SJSA1 (cell line): ENCODE results near the gene CHRND. TPM values are rescaled to one million over a fixed set of nuclear protein-coding genes. Genes with fewer than 3 reads are reported as not detected.
"Not testable (repeated sequence)": the region's sequence is repeated elsewhere in the genome, so short reads cannot be mapped to it uniquely, and the experiment has no call there.

ENCODE experiments used
- DNase-seq, 2 experiments: peaks; one replicate each; pipeline ENCODE4 v3.0.0-alpha.2; 2015 to 2020; ENCODE audit warnings: low spot score in 2 of 2, low read depth in 1 of 2
- H3K27ac ChIP-seq: fragments of 250-450 bp; sonication (Bioruptor Pico); 2 replicates; pipeline ENCODE4 v1.5.1; 2020; ENCODE audit warnings: mild to moderate bottlenecking, moderate library complexity
- H3K27me3 ChIP-seq: fragments of 250-450 bp; sonication (Bioruptor Pico); replicated peaks from 2 replicates; pipeline ENCODE4 v1.5.1; 2020; ENCODE audit warnings: mild to moderate bottlenecking, moderate library complexity
- H3K36me3 ChIP-seq: fragments of 250-450 bp; sonication (Bioruptor Pico); 2 replicates; pipeline ENCODE4 v1.5.1; 2020; ENCODE audit warnings: mild to moderate bottlenecking
- H3K4me1 ChIP-seq: fragments of 250-450 bp; sonication (Bioruptor Pico); replicated peaks from 2 replicates; pipeline ENCODE4 v1.6.1; 2021; ENCODE audit warnings: mild to moderate bottlenecking
- H3K4me3 ChIP-seq: fragments of 250-450 bp; sonication (Bioruptor Pico); 2 replicates; pipeline ENCODE4 v1.5.1; 2020; ENCODE audit warnings: mild to moderate bottlenecking
- H3K9me3 ChIP-seq: fragments of 250-450 bp; sonication (Bioruptor Pico); replicated peaks from 2 replicates; pipeline ENCODE4 v1.5.1; 2020; ENCODE audit warnings: mild to moderate bottlenecking
- total RNA-seq: library from RNA; depleted of rRNA; stranded (reverse); fragments of >200 nt; shearing (Covaris generic); gene quantifications from 2 replicates; pipeline ENCODE4 v1.2.3, GENCODE V29; 2014

CHRND gene
- total RNA-seq, 1 experiment from 2014 or later = not detected

DNA sequence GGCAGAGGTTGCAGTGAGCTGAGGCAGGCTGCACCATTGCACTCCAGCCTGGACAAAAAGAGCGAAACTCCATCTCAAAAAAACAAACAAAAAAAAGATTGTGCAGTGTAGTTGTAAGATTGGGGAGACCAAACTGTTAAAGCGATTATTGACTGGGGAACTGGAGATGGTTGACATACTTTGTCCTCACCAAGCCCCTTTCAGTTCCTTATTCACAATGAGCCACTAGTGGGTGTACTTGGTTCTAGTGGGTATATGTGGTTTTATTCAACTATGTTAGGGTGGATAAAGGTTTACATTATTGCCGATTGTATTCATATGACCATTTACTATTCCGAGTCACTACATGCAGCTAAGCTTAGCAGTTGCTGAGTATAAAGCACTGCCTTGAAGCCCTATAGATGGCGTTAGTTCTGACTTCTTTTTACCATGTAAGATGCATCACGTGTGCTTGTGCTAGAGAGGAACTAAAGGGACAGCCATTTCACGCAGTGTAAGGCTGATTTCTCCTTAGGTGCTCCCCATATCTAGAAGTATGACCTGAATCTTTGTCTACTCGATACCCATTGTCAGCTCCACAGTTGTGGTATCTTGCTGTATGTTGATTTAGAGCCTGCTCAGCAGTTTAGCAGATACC lies 36.7 kb downstream of the CHRND start:
- no peaks in the 10 kb centered on the region for H3K9me3 ChIP-seq
- H3K36me3 ChIP-seq = peaks cover 93% of the 10 kb centered on the region
- H3K4me3 ChIP-seq = no peak overlapping the region
- H3K4me1 ChIP-seq = peaks cover 5% of the 10 kb centered on the region
- H3K27me3 ChIP-seq = no peaks in the 10 kb centered on the region
- no peak for DNase-seq
- H3K27ac ChIP-seq = no peak overlapping the region

DNA sequence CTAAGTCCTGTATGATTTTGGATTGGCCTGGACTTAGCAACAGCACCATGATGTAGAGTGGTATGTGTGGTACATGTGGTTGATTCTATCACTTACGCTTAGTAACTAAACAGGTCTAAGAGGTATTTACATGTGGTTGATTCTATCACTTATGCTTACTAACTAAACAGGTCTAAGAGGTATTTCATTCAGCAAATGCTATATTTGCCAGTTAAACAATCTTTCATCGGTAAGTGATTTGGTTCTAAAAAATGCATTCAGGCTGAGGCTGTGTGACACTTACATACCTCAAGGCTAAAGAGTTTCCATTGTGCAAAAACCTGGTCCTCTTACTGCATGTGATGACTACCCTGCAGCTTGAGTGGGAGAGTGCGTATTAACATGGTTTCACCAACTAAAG lies 37.6 kb downstream of the CHRND start:
- no peaks in the 10 kb centered on the region for H3K9me3 ChIP-seq
- H3K4me3 ChIP-seq = no peak overlapping the region
- peaks cover 14% of the 10 kb centered on the region for H3K4me1 ChIP-seq
- no peak overlapping the region for H3K27ac ChIP-seq
- H3K27me3 ChIP-seq = no peaks in the 10 kb centered on the region
- DNase-seq = no peak
- peaks cover 93% of the 10 kb centered on the region for H3K36me3 ChIP-seq

DNA sequence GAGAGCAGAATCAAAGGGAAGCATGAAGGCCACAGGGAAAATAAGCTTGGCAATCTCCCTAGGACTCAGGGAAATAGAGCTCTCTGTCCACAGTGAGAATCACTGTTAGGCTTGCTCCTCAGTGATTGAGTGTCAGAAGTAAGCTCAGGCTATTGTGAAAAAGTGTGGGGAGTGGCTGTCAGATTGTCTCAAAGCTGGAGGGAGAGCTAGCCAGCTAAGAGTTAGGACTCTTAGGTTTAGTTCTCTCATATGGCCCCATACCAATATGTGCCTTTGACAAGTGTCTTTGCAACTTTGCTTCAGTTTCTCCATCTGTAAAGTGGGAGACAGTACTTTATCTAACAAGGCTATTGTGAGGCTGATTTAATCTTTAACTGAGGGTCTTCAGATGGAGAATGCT lies 41.8 kb downstream of the CHRND start:
- H3K4me3 ChIP-seq = no peak overlapping the region
- H3K36me3 ChIP-seq = peaks cover 88% of the 10 kb centered on the region
- H3K4me1 ChIP-seq = peaks cover 15% of the 10 kb centered on the region
- no peaks in the 10 kb centered on the region for H3K9me3 ChIP-seq
- no peaks in the 10 kb centered on the region for H3K27me3 ChIP-seq
- DNase-seq = no peak
- H3K27ac ChIP-seq = peak overlapping the region; percentile 79

DNA sequence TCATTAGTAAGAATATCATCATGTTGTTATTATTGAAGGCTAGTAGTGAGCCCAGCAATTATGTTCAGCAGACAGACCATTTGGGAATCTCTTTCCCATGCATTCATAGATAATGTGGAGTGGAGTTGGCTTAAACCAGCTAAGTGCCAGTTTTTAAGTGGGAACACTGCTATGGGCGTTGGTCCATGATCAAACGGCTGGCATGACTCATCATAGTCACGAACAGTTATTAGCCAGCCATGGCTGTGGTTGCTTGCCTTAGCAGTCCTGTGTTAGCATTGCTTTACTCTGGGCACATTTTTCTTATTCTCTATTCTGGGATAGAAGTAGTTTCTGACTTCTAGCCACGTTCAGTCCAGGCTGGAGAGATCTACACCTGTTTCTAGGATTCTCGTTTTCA lies 42.2 kb downstream of the CHRND start:
- Histone ChIP-seq H3K9me3 (no peaks in the 10 kb centered on the region), H3K4me1 (peaks cover 15% of the 10 kb centered on the region), H3K27ac (peak overlapping the region; percentile 79), H3K27me3 (no peaks in the 10 kb centered on the region), H3K4me3 (no peak overlapping the region), H3K36me3 (peaks cover 88% of the 10 kb centered on the region)
- peak; percentile 58 to 82 for DNase-seq

DNA sequence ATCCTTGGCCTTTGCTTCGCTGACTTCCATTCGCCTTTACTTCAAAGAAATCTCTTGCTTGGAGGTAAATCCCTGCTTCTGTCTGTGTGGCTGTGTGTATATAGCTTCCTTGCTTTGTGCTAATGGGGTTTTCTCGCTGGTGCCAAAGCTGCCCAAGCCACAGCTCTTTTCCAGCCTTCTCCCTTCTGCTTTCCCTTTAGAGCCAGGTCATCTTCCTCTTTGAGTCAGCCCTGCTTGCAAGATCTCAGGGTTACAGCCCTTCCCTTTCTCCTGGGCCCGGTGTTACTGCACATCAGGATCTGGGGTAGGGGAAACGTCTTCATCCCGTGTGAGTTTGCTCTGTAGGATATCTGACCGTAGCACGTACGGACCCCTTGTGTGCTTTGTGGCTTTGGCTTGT lies 43.6 kb downstream of the CHRND start:
- no peak overlapping the region for H3K27ac ChIP-seq

DNA sequence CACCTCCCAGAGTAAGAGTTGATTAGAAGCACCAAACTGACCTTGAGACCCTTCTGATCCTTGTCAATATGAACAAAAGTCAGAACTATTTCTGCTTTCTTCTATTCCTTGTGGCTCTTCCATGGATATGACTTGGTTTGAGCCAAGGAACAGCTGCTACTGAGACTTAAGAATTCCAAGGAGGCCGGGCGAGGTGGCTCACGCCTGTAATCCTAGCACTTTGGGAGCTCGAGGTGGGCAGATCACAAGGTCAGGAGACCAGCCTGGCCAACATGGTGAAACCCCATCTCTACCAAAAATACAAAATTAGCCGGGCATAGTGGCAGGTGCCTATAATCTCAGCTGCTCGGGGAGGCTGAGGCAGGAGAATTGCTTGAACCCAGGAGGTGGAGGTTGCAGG lies 44.5 kb downstream of the CHRND start:
- H3K9me3 ChIP-seq, H3K27ac ChIP-seq, H3K4me3 ChIP-seq, H3K27me3 ChIP-seq, DNase-seq: not testable (repeated sequence)
- Histone ChIP-seq H3K36me3 (peaks cover 83% of the 10 kb centered on the region), H3K4me1 (peaks cover 15% of the 10 kb centered on the region)

More for the DNA sequence above, 43.6 kb downstream of the CHRND start:
- Histone ChIP-seq H3K4me3 (no peak overlapping the region), H3K9me3 (no peaks in the 10 kb centered on the region), H3K36me3 (peaks cover 88% of the 10 kb centered on the region), H3K27me3 (no peaks in the 10 kb centered on the region), H3K4me1 (peaks cover 15% of the 10 kb centered on the region)
- no peak for DNase-seq

DNA sequence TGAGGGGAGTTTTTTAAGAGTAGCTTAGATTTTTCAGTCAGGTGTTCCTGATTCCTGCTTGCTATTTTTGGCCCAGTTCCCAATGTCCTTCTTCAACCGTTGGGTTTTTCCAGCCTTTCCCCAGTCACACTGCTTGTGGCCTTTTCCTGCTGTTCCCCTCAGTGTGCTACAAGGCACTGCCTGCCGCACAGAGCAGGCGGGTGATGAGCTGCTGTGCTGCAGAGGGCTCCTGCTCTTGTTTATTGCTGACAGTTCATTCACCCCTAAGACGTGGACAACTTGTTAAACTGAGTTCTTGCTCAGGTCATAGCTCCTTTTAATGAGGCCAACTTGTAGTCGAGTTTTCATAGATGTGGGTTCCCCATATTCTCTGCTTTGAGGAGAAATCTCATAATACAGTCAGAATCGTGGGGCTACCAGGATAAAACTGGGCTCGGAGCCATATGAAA lies 45.1 kb downstream of the CHRND start:
- DNase-seq = no peak
- H3K27ac ChIP-seq = no peak overlapping the region
- no peak overlapping the region for H3K4me3 ChIP-seq
- peaks cover 77% of the 10 kb centered on the region for H3K36me3 ChIP-seq
- H3K9me3 ChIP-seq = no peaks in the 10 kb centered on the region
- no peaks in the 10 kb centered on the region for H3K27me3 ChIP-seq
- peaks cover 15% of the 10 kb centered on the region for H3K4me1 ChIP-seq

DNA sequence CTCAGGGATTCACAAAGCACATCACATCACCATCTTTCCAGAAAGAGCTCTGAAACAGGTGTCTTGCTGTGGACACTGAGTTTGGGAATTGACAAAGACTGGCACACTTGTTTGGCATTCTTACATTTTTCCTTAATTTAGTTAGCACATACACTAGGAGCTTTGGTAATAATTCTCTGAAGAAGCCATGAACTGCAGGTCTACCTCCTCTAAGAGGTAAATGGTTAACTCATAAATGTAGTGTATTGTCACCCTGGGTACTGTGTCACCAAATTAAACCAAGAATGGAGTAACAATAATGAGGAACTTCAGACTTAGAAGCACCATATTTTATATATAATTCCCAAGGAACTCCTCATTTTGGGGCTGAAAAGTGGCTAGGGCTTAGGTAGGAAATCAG lies 47.1 kb downstream of the CHRND start:
- H3K4me1 ChIP-seq = peaks cover 6% of the 10 kb centered on the region
- H3K27ac ChIP-seq = no peak overlapping the region
- H3K27me3 ChIP-seq = no peaks in the 10 kb centered on the region
- H3K4me3 ChIP-seq = no peak overlapping the region
- H3K36me3 ChIP-seq = peaks cover 69% of the 10 kb centered on the region
- DNase-seq = no peak
- no peaks in the 10 kb centered on the region for H3K9me3 ChIP-seq

DNA sequence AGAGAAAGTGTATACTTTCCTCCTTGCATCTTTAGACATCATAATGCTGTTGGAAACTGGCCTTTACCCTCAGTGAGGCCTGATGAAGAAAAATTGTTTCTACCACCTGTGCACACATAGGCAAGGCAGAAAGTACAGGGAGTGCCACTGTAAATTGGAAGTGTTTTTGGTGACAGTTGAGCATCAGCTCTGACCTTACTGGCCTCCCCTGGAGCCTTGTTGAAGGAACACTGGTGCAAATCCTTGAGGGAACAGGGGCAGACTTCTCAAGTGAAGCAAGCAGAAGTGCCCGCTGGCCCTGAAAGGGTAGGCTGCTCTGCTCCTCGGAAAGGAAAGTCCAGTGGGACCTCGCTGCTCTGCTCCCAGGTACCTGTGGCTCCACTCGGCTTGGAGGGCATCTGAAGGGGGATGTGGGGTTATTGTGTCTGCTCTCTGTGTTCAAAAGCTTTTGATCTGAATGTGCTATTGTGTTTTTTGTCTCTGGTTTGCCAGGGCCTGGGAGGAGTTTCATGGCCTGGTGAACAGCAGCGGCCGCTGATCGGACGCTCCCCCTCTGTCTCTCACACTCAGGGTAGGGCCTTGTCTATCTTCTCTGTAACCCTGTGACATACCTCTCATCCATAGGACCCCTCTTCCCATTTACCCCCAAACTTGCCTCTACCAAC lies 47.9 kb downstream of the CHRND start:
- Histone ChIP-seq H3K4me1 (no peaks in the 10 kb centered on the region), H3K27me3 (no peaks in the 10 kb centered on the region), H3K36me3 (peaks cover 60% of the 10 kb centered on the region), H3K27ac (no peak overlapping the region), H3K4me3 (no peak overlapping the region), H3K9me3 (no peaks in the 10 kb centered on the region)
- no peak for DNase-seq

DNA sequence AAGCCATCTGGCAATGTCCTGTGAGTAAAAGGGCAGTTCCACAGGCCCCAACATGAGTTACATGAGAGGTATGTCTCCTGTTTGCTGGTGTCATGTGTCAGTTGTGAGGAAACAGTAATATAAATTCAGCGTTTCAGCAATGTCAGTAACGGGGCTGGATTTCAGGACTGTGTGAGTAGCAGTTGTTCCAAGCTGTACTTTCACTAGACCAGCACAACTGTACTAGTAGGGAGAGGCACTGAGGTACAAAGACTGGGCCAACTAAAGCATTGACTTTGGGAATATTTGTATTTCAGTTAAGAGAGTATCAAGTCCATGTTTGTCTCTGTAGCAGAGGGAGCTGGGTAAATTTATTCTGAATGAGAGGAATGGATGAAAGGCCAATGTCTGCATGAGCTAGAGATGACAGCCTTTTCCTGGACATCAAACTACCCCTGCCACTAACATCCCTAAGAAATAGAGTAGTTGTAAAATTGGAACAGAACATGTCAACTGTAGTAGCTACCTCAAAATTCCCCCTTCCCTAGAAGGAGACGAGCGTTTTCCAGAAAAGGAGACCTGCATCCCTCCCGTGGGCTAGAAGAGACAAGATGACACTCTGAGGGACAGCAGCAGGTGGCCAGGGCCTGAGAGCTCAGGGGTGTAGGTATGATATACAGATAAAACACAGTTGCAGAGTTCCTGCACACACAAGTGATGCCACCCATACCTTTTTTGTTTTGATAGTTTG lies 48.9 kb downstream of the CHRND start:
- H3K36me3 ChIP-seq = peaks cover 54% of the 10 kb centered on the region
- DNase-seq = no peak
- H3K27ac ChIP-seq = no peak overlapping the region
- H3K9me3 ChIP-seq = no peaks in the 10 kb centered on the region
- no peaks in the 10 kb centered on the region for H3K27me3 ChIP-seq
- no peaks in the 10 kb centered on the region for H3K4me1 ChIP-seq
- no peak overlapping the region for H3K4me3 ChIP-seq

DNA sequence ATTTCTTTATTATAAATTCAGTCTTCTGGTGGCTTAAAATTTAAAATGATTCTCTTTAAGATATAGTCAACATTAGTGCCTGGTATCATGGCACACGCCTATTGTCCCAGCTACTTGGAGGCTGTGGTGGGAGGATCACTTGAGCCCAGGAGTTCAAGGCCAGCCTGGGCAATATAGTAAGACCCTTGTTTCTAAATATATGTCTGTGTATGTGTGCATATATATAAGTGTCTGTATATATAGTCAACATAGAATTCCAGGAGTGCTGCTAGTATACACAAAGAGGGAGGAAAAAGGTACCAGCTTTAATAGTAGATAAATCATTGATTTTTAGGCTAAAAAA lies 49.4 kb downstream of the CHRND start:
- H3K4me1 ChIP-seq = no peaks in the 10 kb centered on the region
- peaks cover 48% of the 10 kb centered on the region for H3K36me3 ChIP-seq
- H3K27me3 ChIP-seq = no peaks in the 10 kb centered on the region
- no peaks in the 10 kb centered on the region for H3K9me3 ChIP-seq
- no peak overlapping the region for H3K27ac ChIP-seq
- H3K4me3 ChIP-seq = no peak overlapping the region
- no peak for DNase-seq

DNA sequence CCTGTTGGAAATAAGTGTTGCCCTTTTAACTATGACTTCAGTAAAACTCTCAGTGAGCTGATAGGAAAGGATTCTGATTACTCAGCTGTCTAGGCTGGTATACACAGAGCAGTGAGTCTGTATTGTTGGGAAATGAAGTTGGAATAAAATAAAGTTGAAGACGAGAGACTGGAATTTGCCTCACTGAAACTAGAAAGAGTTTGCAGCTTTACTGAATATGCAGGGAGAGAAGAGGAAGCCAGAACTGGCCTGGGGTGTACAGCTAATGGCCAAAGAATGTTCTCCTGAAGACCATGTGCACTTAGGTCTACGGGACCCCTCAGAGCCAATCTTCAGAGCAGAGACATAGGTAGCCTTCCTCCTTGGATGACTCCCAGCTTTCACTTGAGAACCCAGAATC lies 51.0 kb downstream of the CHRND start:
- H3K27me3 ChIP-seq = no peaks in the 10 kb centered on the region
- H3K27ac ChIP-seq = no peak overlapping the region
- no peaks in the 10 kb centered on the region for H3K4me1 ChIP-seq
- no peak for DNase-seq
- H3K36me3 ChIP-seq = peaks cover 47% of the 10 kb centered on the region
- H3K9me3 ChIP-seq = no peaks in the 10 kb centered on the region
- no peak overlapping the region for H3K4me3 ChIP-seq

DNA sequence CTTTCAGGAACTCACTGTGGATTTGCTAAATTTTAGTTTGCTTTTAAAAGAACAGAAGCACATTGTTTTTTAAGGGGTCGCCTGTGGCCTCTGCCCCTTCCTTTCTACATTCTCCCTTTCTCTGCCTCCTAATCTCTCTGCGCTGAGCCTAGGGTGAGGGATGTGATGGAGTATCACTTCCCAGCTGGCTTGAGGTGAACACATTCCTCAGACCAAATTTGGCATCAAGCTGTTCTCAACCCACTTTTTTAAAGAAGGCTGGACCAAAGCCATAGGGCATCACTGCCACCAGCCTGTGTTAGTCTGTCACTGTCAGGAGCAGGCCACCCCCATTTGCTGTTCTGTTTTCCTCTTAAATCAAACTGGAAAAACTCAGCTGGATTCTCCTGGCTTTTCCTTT lies 51.9 kb downstream of the CHRND start:
- no peaks in the 10 kb centered on the region for H3K27me3 ChIP-seq
- no peaks in the 10 kb centered on the region for H3K9me3 ChIP-seq
- H3K4me1 ChIP-seq = no peaks in the 10 kb centered on the region
- no peak overlapping the region for H3K4me3 ChIP-seq
- DNase-seq = no peak
- H3K27ac ChIP-seq = no peak overlapping the region
- peaks cover 51% of the 10 kb centered on the region for H3K36me3 ChIP-seq

DNA sequence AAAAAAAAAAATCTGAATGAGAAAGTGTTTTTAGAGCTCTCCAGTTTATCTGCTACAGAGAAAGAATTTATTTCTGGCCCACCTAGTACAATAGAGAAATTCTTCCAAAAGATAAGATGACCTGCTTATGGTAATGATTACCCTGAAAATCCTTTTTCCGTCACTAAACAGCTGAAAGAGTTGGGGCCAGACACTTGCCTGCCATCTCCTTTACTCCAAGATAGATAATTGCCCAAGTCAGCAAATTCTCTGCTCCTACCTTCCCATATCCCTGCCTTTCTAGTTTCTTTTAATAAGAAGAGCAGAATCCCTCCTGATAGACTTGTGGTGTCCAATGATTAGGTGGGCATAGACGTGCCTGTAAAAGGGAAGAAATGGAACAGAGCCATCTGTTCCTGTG lies 52.7 kb downstream of the CHRND start:
- no peak for DNase-seq
- H3K27ac ChIP-seq = no peak overlapping the region
- H3K4me1 ChIP-seq = no peaks in the 10 kb centered on the region
- H3K36me3 ChIP-seq = peaks cover 46% of the 10 kb centered on the region
- no peak overlapping the region for H3K4me3 ChIP-seq
- H3K9me3 ChIP-seq = no peaks in the 10 kb centered on the region
- no peaks in the 10 kb centered on the region for H3K27me3 ChIP-seq
